WERI-Rb-1 (cell line): ENCODE results near the gene PRR18.

ENCODE experiments used
- DNase-seq: peaks from one replicate; pipeline ENCODE4 v3.0.0-alpha.2; 2020
- H3K27ac ChIP-seq: fragments of 250-450 bp; sonication (Bioruptor Pico); 2 replicates; pipeline ENCODE4 v1.5.1; 2020; ENCODE audit warnings: mild to moderate bottlenecking, moderate library complexity
- H3K27me3 ChIP-seq: fragments of 250-450 bp; sonication (Bioruptor Pico); 2 replicates; pipeline ENCODE4 v1.5.1; 2021; ENCODE audit warnings: mild to moderate bottlenecking, low read depth, moderate library complexity; ENCODE audit not compliant: insufficient read depth, severe bottlenecking
- H3K36me3 ChIP-seq: fragments of 250-450 bp; sonication (Bioruptor Pico); 2 replicates; pipeline ENCODE4 v1.5.1; 2020; ENCODE audit warnings: mild to moderate bottlenecking, moderate library complexity
- H3K4me3 ChIP-seq: 2 replicates; pipeline ENCODE4 v1.5.1; 2011; ENCODE audit warnings: low read depth, mild to moderate bottlenecking, control low read depth, low read length
- H3K9me3 ChIP-seq: fragments of 250-450 bp; sonication (Bioruptor Pico); 2 replicates; pipeline ENCODE4 v1.5.1; 2021; ENCODE audit warnings: mild to moderate bottlenecking, moderate library complexity; ENCODE audit not compliant: severe bottlenecking
- CTCF ChIP-seq: IDR thresholded peaks from 2 replicates; pipeline ENCODE4 v1.5.1; 2011; ENCODE audit warnings: low read depth, mild to moderate bottlenecking, control low read depth, inconsistent platforms, low read length

Gene PRR18

GRCh38 chr6:166335378-166336302, 27.4 kb upstream of the PRR18 start:
- no peaks in the 10 kb centered on the region for H3K9me3 ChIP-seq
- H3K4me3 ChIP-seq, result no peak overlapping the region
- DNase-seq, result no peak
- peaks cover 31% of the 10 kb centered on the region for H3K36me3 ChIP-seq
- no peak overlapping the region for H3K27ac ChIP-seq
- no peak for TF ChIP-seq CTCF
- no peaks in the 10 kb centered on the region for H3K27me3 ChIP-seq

DNA sequence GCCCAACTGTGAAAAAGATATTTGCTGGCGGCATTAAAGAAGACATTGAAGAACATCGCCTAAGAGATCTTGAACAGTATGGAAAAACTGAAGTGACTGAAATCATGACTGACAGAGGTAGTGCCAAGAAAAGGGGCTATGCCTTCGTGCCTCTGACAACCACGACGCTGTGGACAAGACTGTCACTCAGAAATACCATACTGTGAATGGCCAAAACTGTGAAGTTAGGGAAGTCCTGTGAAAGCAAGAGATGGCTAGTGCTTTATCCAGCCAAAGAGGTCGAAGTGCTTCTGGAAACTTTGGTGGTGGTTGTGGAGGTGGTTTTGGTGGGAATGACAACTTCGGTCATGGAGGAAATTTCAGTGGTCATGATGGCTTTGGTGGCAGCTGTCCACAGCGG, 26.7 kb upstream of the PRR18 start:
- no peaks in the 10 kb centered on the region for H3K9me3 ChIP-seq
- no peak overlapping the region for H3K4me3 ChIP-seq
- no peak overlapping the region for H3K27ac ChIP-seq
- no peak for TF ChIP-seq CTCF
- no peaks in the 10 kb centered on the region for H3K27me3 ChIP-seq
- peaks cover 29% of the 10 kb centered on the region for H3K36me3 ChIP-seq
- DNase-seq, result no peak

DNA sequence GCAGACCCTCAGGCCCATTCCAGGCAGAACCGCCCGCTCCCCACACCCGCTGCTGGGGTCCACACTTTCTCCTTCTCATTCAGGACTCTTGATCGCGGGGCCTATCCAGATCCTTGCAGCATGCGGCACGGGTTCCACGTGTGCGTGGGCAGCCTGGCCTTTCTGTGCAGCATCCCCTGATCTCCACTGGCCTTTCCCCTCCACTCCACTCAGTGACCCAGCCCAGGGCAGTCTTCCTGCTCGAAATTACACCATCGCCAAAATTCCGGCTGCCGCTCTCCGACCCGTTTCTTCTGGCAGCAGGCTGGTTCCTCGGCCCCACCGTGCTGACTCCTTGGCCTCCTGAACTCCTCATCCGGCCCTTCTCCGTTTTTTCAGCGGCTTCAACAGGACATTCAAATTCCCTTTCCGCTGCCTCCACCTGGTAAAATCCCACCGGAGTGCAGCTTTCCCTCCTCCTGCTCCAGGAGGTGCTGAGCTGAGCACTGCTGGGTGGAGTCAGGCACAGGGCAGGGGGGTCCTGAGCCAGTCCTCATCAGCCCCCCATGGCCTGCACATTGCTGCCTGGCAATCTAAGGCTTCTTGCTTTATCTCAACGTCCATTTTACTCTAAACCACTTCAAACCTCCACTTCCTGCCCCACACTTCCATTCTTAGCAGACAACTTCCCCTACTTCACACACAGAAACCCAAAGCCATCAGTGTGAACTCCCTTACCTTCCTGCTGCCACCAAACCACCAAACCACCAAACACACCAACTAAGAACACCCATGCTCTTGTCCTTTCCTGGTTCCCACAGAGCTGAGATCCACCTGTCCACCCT, 25.2 kb upstream of the PRR18 start:
- DNase-seq, result no peak
- Histone ChIP-seq H3K9me3 (no peaks in the 10 kb centered on the region), H3K4me3 (no peak overlapping the region), H3K27ac (no peak overlapping the region), H3K36me3 (peaks cover 33% of the 10 kb centered on the region), H3K27me3 (no peaks in the 10 kb centered on the region)
- TF ChIP-seq CTCF, result no peak

- H3K4me3 ChIP-seq, result no peak overlapping the region
- H3K27me3 ChIP-seq, result no peaks in the 10 kb centered on the region
- no peaks in the 10 kb centered on the region for H3K9me3 ChIP-seq
- no peak overlapping the region for H3K27ac ChIP-seq
- DNase-seq, result no peak
- peaks cover 33% of the 10 kb centered on the region for H3K36me3 ChIP-seq
- no peak for TF ChIP-seq CTCF
Measured at GRCh38 chr6:166331503-166332415, 23.6 kb upstream of the PRR18 start.

- peak; percentile 93 for DNase-seq
- H3K27me3 ChIP-seq, result no peaks in the 10 kb centered on the region
Measured at GRCh38 chr6:166330612-166331011, 22.4 kb upstream of the PRR18 start.

More at GRCh38 chr6:166330612-166331011, 22.4 kb upstream of the PRR18 start:
- Histone ChIP-seq H3K36me3 (peaks cover 28% of the 10 kb centered on the region), H3K4me3 (no peak overlapping the region), H3K27ac (no peak overlapping the region), H3K9me3 (no peaks in the 10 kb centered on the region)
- TF ChIP-seq CTCF, result peak; percentile 80
